Upper lobe of right lung (tissue), 1 donor: Measurements from ENCODE around the gene ERMN. TPM values are rescaled to one million over a fixed set of nuclear protein-coding genes. Genes with fewer than 3 reads are reported as not detected.
"Not testable (repeated sequence)": the region's sequence is repeated elsewhere in the genome, so short reads cannot be mapped to it uniquely, and the experiment has no call there.

Experiments used
- ATAC-seq: fragments of 200-7000 bp; cut with Tn5 transposase; one replicate; pipeline ENCODE4 v1.9.1; 2020; ENCODE audit warnings: mild to moderate bottlenecking, moderate library complexity
- DNase-seq: peaks from one replicate; pipeline ENCODE4 v3.0.0-alpha.2; 2020
- H3K27ac ChIP-seq: fragments of 200-600 bp; one replicate; pipeline ENCODE4 v1.8.0; 2022
- H3K27me3 ChIP-seq: fragments of 200-600 bp; one replicate; pipeline ENCODE4 v1.8.0; 2022; ENCODE audit warnings: mild to moderate bottlenecking
- H3K36me3 ChIP-seq: fragments of 200-600 bp; one replicate; pipeline ENCODE4 v1.8.0; 2022
- H3K4me1 ChIP-seq: fragments of 200-600 bp; one replicate; pipeline ENCODE4 v1.8.0; 2022
- H3K4me3 ChIP-seq: fragments of 200-600 bp; one replicate; pipeline ENCODE4 v1.8.0; 2022; ENCODE audit warnings: mild to moderate bottlenecking
- H3K9me3 ChIP-seq: fragments of 200-600 bp; one replicate; pipeline ENCODE4 v1.8.0; 2022
- intact Hi-C: fragments of 100-400 bp; cut with DNase I; formaldehyde crosslinking; loops from one replicate; pipeline ENCODE4 v1.11.0; 2022
- long read RNA-seq: library from polyadenylated mRNA; unstranded; transcript quantifications from one replicate; pipeline ENCODE4 v2.0.0, GENCODE V29; 2021
- total RNA-seq: library from RNA; stranded (reverse); fragmentation: NEBNext Ultra II Directional; extraction: Animal tissue kit (Norgen Biotek cat#: 25700); gene quantifications from one replicate; pipeline ENCODE4 v1.2.1, GENCODE V29; 2021
- TF ChIP-seq, protein P1 (sequence below): fragments of 200-600 bp; IDR thresholded peaks from one replicate; pipeline ENCODE4 v1.8.0; 2022; ENCODE audit warnings: antibody characterized with exemption
- donor health status: DM: no; HTN: yes; CAD: no; lungs with severe emphysema.

Gene ERMN, protein sequence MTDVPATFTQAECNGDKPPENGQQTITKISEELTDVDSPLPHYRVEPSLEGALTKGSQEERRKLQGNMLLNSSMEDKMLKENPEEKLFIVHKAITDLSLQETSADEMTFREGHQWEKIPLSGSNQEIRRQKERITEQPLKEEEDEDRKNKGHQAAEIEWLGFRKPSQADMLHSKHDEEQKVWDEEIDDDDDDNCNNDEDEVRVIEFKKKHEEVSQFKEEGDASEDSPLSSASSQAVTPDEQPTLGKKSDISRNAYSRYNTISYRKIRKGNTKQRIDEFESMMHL
- total RNA-seq, result 0.32 TPM
- long read RNA-seq, result 0 reads

DNA sequence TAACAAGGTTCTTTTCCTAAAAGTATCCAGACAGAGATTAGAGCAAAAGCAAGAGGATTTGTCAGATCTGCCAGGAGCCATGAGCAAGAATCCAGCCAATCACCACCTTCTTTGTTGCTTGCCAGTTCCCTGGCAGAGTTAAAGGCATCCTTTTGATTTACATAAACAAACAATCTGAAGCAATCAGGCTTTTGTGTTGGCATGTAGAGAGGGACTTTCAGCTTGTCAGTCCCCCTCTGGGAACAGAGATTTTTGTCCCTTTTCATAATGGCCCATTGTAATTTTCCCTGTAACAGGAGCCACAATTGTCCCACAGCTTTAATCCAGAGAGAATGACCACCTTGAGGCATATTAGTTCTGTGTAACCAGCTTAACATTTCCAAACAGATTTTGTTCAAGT lies at the start of gene ERMN:
TSS of gene ERMN (minus strand) at position 39 of the 400 bp plus-strand sequence. CDS start 182 bp downstream, outside the sequence.
- ATAC-seq, result no peak
- DNase-seq, result no peak
- intact Hi-C loops, result no loop called here

DNA sequence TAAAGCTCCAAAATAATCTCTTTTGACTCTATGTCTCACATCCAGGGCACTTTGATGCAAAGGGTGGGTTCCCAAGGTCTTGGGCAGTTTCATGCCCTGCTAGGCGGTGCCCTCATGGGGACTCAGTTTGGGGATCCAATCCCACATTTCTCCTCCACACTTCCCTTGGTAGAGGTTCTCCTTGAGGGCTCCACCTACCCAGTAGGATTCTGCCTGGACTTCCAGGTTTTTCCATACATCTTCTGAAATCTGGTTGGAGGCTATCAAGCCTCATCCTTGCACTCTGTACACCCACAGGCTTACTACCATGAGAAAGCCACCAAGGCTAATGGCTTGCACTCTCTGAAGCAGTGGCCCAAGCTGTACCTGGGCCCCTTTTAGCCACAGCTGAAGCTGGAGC lies 49.8 kb upstream of the ERMN start:
- Histone ChIP-seq H3K4me1 (no peaks in the 10 kb centered on the region), H3K27me3 (no peaks in the 10 kb centered on the region), H3K36me3 (no peaks in the 10 kb centered on the region), H3K4me3 (no peak overlapping the region), H3K9me3 (no peaks in the 10 kb centered on the region), H3K27ac (no peak overlapping the region)
- ATAC-seq (no peak), DNase-seq (no peak)
- intact Hi-C loops, result no loop called here
- TF ChIP-seq, protein P1, sequence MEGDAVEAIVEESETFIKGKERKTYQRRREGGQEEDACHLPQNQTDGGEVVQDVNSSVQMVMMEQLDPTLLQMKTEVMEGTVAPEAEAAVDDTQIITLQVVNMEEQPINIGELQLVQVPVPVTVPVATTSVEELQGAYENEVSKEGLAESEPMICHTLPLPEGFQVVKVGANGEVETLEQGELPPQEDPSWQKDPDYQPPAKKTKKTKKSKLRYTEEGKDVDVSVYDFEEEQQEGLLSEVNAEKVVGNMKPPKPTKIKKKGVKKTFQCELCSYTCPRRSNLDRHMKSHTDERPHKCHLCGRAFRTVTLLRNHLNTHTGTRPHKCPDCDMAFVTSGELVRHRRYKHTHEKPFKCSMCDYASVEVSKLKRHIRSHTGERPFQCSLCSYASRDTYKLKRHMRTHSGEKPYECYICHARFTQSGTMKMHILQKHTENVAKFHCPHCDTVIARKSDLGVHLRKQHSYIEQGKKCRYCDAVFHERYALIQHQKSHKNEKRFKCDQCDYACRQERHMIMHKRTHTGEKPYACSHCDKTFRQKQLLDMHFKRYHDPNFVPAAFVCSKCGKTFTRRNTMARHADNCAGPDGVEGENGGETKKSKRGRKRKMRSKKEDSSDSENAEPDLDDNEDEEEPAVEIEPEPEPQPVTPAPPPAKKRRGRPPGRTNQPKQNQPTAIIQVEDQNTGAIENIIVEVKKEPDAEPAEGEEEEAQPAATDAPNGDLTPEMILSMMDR, result no peak

More for the DNA sequence above, at the start of gene ERMN:
- H3K9me3 ChIP-seq, result no peaks in the 10 kb centered on the region
- no peaks in the 10 kb centered on the region for H3K36me3 ChIP-seq
- TF ChIP-seq, protein P1, result no peak
- no peak within 1 kb of the TSS for H3K4me3 ChIP-seq
- no peaks in the 10 kb centered on the region for H3K4me1 ChIP-seq
- H3K27me3 ChIP-seq, result no peaks in the 10 kb centered on the region
- H3K27ac ChIP-seq, result no peak within 1 kb of the TSS

DNA sequence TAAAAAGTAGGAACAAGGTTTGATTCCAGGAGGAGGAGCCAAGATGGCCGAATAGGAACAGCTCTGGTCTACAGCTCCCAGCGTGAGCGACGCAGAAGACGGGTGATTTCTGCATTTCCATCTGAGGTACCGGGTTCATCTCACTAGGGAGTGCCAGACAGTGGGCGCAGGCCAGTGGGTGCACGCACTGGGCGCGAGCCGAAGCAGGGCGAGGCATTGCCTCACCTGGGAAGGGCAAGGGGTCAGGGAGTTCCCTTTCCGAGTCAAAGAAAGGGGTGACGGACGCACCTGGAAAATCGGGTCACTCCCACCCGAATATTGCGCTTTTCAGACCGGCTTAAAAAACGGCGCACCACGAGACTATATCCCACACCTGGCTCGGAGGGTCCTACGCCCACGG lies 42.9 kb upstream of the ERMN start:
- H3K36me3 ChIP-seq, H3K9me3 ChIP-seq, intact Hi-C loops, H3K27me3 ChIP-seq, H3K4me1 ChIP-seq, ATAC-seq, DNase-seq, H3K4me3 ChIP-seq, H3K27ac ChIP-seq: not testable (repeated sequence)

DNA sequence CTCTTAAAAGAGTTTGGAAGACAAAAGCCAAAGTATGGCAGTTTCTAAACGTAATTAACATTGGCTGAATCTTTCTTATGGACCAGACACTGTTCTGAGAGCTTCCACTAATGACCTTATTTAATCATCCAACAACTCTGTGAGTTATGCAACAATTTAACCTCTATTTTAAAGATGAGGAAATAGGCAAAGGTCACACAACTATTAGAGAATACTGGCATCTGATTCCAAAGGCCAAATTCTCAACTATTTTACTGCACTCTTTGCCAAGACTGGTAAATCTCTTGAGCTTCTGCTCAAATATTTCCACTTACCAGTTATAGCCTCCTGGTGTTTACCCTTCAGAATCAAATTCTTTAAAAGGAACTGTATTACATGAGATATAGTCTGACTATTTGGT lies 42.1 kb upstream of the ERMN start:
- H3K27me3 ChIP-seq, result no peaks in the 10 kb centered on the region
- H3K36me3 ChIP-seq, result no peaks in the 10 kb centered on the region
- intact Hi-C loops, result no loop called here
- ATAC-seq (no peak), DNase-seq (no peak)
- TF ChIP-seq, protein P1, result no peak
- H3K27ac ChIP-seq, result no peak overlapping the region
- no peaks in the 10 kb centered on the region for H3K9me3 ChIP-seq
- H3K4me1 ChIP-seq, result no peaks in the 10 kb centered on the region
- H3K4me3 ChIP-seq, result no peak overlapping the region

DNA sequence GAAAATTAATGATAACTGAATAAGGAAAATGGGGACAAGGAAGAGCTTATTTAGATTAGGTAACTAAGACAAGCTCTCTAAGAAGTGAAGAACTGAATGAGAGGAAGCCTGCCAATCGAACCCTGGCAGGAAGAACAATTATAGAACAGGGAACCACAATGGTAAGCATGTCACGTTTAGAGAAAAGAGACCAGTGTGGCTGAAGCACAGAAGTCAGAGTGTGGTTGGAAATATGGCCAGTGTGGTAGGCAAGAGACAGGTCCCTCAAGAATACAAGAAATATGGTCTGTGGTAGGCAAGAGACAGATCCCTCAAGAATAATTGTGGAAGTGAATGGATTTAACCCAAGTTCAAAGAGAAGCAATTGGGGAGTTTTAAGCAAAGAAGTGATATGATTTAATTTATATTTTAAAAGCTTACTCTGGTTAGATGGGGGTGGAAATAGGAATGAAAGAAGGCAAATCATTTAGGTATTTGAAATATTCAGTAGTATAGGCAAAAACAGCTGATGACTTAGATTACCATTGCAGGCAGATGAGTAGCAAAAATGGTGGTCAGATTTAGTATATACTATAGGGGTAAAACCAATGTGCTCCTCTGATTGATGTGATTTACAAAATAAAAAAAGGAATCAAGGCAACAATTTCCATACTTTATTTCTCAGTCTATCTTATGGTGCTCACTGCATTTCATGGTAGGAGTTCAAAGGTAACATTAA lies 38.8 kb upstream of the ERMN start:
- intact Hi-C loops, result no loop called here
- H3K27me3 ChIP-seq, result no peaks in the 10 kb centered on the region
- no peak for ATAC-seq
- no peaks in the 10 kb centered on the region for H3K36me3 ChIP-seq
- no peaks in the 10 kb centered on the region for H3K9me3 ChIP-seq
- TF ChIP-seq, protein P1, result no peak
- DNase-seq, result no peak
- no peaks in the 10 kb centered on the region for H3K4me1 ChIP-seq
- H3K4me3 ChIP-seq, result no peak overlapping the region
- H3K27ac ChIP-seq, result no peak overlapping the region

DNA sequence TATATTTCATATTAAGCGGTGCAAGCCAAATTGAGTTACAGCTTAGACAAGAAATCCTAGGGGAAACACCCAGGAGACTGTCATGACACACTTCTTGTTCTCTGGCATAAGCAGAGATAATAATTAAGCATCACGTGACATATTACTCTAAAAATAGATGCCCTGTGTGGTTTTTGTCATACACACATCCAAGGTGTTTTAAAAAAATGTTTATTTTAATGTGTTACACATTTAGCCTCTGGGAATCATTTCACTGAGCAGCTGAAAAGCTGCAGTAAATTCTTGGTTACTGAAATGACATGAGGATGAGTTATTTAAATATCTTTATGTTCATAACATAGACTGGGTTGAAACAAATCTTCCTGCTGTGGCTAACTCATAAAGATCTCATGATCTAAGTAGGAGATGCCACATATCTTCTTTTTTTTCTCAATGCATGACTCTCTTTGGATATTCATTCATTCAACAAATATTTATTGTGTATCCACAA lies 38.0 kb upstream of the ERMN start:
- intact Hi-C loops, result no loop called here
- no peak for DNase-seq
- TF ChIP-seq, protein P1, result no peak

More for the DNA sequence above, 38.0 kb upstream of the ERMN start:
- no peak for ATAC-seq
- Histone ChIP-seq H3K4me3 (no peak overlapping the region), H3K27ac (no peak overlapping the region), H3K9me3 (no peaks in the 10 kb centered on the region), H3K36me3 (no peaks in the 10 kb centered on the region), H3K27me3 (no peaks in the 10 kb centered on the region), H3K4me1 (no peaks in the 10 kb centered on the region)
